SW 1271 (cell line): ENCODE results near the gene UBTD2.
A peak's percentile ranks its signal among the peaks of the same experiment; 100 is the strongest.

Source experiments
- DNase-seq, 2 experiments: peaks; one replicate each; lab custom pipeline; 2025; lab: John Stamatoyannopoulos, UW

The UBTD2 gene

GRCh38 chr5:172194985-172195774 lies 88.4 kb downstream of the UBTD2 start:
- no peak for DNase-seq

- no peak for DNase-seq
Observed at GRCh38 chr5:172193872-172194271, 89.7 kb downstream of the UBTD2 start, which contains the start of gene EFCAB9. Gene EFCAB9, plus strand, starts transcription at chr5:172194172. Its CDS starts 1 bp downstream, at chr5:172194173.

DNA sequence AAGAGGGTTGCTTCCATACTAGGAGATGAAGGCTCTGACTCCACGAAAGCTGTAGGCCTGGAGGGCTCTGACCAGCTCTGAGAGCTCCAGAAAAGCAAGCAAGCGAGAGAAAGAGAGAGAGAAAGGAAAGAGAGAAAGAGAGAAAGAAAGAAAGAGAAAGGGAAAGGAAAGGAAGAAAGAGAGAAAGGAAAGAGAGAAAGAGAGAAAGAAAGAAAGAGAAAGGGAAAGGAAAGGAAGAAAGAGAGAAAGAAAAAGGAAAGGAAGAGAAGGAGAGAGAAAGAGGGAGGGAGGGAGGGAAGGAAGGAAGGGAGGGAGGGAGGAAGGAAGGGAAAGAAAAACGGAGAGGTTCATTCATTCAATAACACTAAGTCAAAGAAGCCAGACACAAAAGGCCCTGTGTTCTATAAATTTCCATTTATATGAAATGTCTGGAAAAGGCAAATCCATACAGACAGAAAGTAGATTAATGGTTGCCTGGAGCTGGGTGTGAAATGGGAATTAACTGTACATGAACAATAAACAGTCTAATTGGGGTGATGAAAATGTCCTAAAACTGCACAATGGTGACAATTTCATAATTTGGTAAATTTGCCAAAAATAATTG lies 93.8 kb downstream of the UBTD2 start:
- no peak for DNase-seq

GRCh38 chr5:172188893-172189692 lies 94.5 kb downstream of the UBTD2 start:
- DNase-seq: no peak

- peak; percentile 78 to 90 for DNase-seq
Observed at GRCh38 chr5:172188033-172188892, 95.3 kb downstream of the UBTD2 start, which contains the start of gene STK10. Gene STK10, minus strand, starts transcription at chr5:172188224. Its CDS starts 182 bp downstream, at chr5:172188042.

DNA sequence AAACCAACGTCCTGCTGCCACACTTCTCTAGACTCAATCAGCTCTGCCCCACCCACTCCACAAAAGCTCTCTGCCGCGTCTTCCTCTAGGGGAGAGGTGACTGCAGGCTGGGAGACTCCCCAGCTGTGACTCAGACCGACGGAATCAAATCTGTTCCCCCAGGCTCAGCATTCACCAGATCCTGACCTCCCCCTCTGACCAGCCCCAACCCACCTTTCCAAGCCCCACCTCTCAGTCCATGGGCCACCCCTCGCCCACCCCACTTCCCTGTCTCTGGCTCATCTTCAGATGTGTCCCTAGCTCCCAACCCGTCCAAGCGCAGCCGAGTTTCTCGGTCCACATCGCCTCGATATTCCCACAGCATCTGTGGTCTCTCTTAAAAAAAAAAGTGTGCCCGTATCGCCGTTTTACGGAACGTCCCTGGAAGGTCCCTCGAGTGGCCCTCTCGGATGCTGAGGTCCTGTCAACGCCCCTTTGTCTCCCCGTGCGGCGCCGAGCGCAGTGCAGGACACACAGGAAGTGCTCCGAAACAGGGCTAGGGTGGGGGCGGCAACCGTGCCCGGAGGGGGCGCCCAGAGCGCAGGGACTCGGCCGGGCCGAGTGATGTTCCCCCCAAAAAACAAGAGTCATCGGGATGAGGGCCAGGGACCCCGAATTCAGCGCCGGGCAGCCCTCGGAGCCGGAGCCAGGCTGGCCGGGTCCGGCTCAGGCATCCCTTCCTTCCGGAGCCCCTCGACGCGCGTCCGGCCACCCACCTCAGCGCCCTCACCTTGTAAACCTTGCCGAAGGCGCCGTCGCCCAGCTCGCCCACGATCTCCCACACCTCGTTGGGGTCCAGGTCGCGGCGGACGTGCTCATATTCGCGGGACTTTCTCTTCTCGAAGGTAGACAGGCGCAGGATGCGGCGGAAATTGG lies 96.2 kb downstream of the UBTD2 start:
- peak; percentile 37 to 74 for DNase-seq

DNA sequence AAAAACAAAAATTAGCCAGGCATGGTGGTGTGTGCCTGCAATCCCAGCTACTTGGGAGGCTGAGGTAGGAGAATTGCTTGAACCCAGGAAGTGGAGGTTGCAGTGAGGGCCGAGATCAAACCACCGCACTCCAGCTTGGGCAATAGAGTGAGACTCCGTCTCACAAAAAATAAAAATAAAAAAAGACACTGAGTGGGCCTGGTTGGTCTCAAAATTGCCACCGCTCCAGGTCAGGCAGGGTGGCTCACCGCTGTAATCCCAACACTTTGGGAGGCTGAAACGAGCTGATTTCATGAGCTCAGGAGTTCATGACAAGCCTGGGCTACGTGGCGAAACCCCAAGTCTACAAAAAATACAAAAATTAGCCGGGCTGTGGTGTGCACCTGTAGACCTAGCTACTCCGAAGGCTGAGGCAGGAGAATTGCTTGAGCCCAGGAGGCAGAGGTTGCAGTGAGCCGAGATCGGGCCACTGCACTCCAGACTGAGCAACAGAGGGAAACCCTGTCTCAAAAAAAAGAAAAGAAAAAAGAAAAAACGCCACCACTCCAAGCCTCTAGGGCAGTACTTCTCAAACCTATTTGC lies 97.4 kb downstream of the UBTD2 start:
- DNase-seq: no peak

DNA sequence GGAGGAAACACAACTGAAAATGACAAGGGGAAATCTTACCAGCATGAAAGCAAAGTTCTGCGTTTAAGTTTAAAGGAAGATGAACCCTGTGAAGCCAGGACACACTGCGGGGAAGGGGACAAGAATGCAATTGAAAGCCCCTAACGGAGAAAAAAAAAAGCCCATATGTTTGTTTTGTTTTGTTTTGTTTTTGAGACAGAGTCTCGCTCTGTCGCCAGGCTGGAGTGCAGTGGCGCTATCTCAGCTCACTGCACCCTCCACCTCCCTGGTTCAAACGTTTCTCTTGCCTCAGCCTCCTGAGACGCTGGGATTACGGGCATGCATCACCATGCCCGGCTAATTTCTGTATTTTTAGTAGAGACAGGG lies 98.5 kb downstream of the UBTD2 start:
- no peak for DNase-seq

DNA sequence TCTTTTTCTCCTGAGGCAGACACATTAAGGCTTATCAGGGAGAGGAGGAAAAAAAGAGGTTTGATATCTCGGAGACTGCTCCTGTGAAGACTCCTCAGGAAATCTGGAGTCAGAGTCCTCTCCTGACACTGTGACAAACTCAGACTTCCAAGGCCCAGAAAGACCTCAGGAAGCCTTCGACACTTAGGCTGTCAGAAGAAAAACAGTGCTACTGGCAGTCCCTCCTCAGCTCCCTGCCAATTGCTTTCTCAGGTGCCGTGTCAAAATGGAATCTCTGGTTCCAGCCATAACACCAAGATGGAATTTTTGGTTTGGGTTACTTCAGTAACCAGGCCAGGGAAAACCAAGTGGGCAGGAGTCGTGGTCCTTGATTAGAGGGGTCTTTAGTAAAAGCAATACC lies 99.7 kb downstream of the UBTD2 start:
- DNase-seq: no peak

- no peak for DNase-seq
Observed at GRCh38 chr5:172182291-172182690, 101.3 kb downstream of the UBTD2 start.

DNA sequence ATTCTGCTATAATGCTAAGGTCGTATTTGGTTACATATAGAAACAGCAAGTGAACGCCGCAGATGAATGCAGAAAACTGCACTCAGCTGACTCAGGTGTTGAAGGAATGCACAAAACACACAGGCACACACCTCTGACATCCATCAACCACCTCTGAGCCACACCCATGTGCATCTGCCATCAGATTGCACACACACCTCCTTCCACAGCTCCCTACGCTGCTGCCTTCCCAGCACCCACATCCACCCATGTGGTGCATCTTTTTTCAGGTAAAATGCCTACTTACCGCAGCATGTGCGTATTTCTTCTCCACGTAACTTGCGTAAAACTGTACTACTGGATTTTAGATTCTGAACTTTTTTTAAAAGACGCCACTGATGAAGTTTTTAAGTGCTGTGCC lies 102.6 kb downstream of the UBTD2 start:
- no peak for DNase-seq

DNA sequence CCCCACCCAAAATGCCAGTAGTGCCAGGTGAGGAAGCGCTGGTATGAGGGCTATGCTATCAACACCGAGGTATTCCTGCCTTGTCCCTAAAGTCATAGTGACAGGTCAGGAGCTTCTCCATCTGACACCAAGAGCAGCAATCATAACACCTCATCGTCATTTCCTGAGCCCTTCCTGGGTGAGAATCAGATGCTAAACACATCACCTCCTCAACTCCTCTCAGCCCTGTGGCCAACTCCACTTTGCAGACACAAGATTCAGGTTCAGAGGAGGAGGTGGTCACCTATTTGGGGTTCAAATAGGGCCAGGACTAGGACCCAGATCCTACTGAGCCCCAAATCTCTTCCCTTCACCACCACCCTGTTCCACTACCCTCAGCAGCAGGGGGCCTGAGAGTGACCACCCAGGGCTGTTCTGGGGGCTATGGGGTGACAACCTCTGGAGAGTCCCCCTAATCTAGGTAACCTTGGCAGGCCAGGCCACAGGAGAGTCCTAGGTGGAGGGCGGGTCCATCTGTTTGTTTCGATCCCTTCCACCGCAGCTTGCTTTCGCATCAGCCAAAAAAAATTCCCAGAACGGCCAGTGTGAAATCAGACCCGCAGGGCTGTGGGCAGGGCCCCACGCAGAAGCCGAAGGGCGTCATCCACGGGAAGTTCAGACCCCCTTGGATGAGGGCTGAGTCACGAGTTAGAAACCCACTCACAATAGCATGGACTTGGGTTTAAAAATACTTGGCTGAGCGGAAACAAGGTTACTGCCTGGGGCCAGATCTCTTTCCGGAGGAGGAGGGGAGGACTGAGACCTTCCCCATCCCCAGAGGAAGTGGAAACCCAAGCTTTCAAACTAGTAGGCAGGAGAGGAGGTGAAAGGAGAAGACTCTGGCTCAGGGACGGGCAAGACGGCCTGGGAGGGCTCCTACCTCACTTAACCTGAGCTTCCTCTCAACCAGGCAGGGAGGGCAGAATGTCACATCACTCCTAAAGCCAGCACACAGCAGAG lies 104.3 kb downstream of the UBTD2 start:
- DNase-seq: peak in 1 of 2 experiments; percentile 15

DNA sequence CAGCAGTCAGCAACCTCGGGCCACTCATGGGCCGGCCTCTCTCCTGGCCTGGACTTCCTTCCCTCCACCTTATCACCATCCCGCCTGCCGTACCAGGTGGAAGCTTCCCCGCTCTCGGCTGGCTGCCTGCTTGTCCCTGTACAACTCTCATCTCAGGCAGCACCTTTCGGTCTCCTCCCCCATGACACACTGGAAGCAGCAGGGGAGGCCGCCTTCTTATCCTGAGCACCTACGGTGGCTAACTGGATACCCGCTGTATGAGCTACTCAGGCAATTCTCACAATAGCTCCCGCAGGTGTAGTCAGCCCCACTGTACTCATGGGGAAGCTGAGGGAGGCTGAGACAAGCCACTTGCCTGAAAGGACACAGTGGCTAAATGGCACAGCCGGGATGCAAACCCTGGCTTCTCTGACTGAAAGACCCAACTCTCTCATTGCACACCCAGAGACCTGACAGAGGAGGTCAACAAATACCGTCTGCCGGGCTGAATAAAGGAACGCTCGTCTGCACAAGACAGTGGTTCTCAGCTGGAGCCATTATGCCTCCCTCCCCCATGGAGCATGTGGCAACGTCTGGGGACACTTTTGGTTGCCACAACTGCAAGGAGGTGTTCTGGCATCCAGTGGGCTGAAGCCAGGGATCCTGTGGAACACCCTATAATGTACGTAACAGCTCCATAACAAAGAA lies 105.1 kb downstream of the UBTD2 start:
- no peak for DNase-seq

- DNase-seq: no peak
Observed at GRCh38 chr5:172177176-172177575, 106.4 kb downstream of the UBTD2 start.

- DNase-seq: no peak
Observed at GRCh38 chr5:172175263-172175719, 108.3 kb downstream of the UBTD2 start.

DNA sequence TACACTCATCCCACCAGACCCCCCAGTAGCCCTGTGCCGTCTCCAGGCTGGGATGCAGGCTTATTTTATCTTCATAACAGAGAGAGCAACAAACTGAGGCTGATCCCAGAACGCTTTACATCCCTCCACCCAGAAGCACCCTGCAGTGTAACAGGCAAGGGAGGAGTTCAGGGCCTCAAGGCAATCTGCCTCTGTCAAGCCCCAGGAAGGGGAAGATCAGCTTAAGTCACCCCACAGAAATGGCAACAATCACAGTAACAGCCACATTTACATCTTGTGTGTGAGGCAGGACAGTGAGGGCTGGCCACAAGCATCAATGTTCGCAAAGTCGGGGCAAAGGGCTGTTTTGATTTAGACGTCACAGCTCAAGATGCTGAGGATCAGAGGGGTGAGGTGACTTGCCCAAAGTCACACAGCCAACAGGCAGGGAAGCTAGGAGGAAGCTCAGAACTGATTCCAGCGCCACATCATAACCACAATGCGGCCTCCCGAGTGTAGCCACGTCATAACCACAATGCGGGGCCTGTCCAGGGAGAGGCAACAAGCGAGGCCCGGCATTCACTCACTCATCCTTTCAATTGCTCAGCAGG lies 109.9 kb downstream of the UBTD2 start:
- no peak for DNase-seq

DNA sequence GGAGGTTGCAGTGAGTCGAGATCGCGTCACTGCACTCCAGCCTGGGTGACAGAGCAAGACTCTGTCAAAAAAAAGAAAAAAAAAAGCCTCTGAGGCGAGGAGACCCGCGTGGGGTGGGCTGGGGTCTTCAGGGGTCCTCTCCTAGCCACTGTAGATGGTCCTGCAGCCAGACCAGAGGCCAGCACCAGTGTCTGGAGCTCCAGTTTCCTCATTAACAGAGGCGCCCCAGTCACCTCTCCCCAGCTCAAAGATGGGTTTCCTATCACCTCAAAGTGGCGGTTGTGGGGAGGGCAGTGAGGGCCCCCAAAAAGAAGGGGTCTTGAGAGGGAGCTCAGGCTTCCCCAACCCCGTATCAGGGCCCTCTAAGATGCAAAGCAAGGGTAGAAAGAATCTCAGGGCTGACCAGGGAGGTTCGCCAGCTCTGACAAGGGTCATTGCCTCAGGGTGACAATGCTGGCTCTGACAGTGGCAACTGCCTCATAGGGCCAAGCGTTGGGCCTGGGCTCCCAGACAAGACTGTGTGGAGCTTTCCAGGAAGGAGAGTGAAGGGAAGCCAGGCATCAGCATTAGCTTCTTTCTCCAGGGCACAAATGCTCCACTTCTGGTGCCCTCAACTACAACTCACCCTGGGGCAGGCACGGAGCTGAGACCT lies 110.5 kb downstream of the UBTD2 start:
- DNase-seq: no peak
